Vagina (tissue), 2 donors: ENCODE data around the gene UBE2E2. TPM values are rescaled to one million over a fixed set of nuclear protein-coding genes. Genes with fewer than 3 reads are reported as not detected.

Experiments used
- DNase-seq, 2 donors: peaks; one replicate each; pipeline ENCODE4 v3.0.0-alpha.2; 2017; ENCODE audit errors: extremely low spot score in 2 of 2
- H3K27ac ChIP-seq: fragments of 200-600 bp; sonication (generic); one replicate; pipeline ENCODE4 v1.5.1; 2019
- H3K27me3 ChIP-seq: fragments of 200-600 bp; sonication (generic); one replicate; pipeline ENCODE4 v1.5.1; 2019
- H3K36me3 ChIP-seq, 2 donors: fragments of 200-600 bp; sonication (generic); one replicate each; pipeline ENCODE4 v1.5.1; 2017 to 2019
- H3K4me1 ChIP-seq: fragments of 200-600 bp; sonication (generic); one replicate; pipeline ENCODE4 v1.5.1; 2019
- H3K4me3 ChIP-seq, 2 donors: fragments of 200-600 bp; sonication (generic); 1 replicate in 1 of 2; 2 replicates in 1 of 2; pipeline ENCODE4 v1.5.1; 2016 to 2019
- H3K9me3 ChIP-seq: fragments of 200-600 bp; sonication (generic); one replicate; pipeline ENCODE4 v1.5.1; 2019
- POLR2A ChIP-seq, 2 donors: fragments of 450-650 bp; IDR thresholded peaks; one replicate each; pipeline ENCODE4 v1.6.1; 2017; ENCODE audit warnings: antibody characterized with exemption in 2 of 2, mild to moderate bottlenecking in 2 of 2, moderate library complexity in 2 of 2
- POLR2AphosphoS5 ChIP-seq, 2 donors: sonication (generic); formaldehyde crosslinking; IDR thresholded peaks; one replicate each; pipeline ENCODE4 v1.9.0; 2017; ENCODE audit warnings: antibody characterized with exemption in 2 of 2, mild to moderate bottlenecking in 2 of 2, low read depth in 1 of 2; ENCODE audit not compliant: insufficient read depth in 1 of 2
- intact Hi-C: fragments of 100-400 bp; cut with DNase I; formaldehyde crosslinking; loops from one replicate; pipeline ENCODE4 v1.15.1; 2023
- total RNA-seq: library from RNA; depleted of rRNA; stranded (reverse); fragments of >200 nt; gene quantifications from one replicate; pipeline ENCODE4 v1.2.3, GENCODE V29; 2016
- TF ChIP-seq, protein P1 (sequence below), 3 experiments: fragments of 450-650 bp in 2 of 3; fragments of 200-600 bp in 1 of 3; sonication (generic) in 1 of 3; IDR thresholded peaks; one replicate each; pipeline ENCODE4 v1.5.1; 2017 to 2019; ENCODE audit warnings: antibody characterized with exemption in 3 of 3, mild to moderate bottlenecking in 2 of 3, moderate library complexity in 2 of 3

The UBE2E2 gene
- total RNA-seq, 1 donor from 2014 or later = 31.2 TPM

DNA sequence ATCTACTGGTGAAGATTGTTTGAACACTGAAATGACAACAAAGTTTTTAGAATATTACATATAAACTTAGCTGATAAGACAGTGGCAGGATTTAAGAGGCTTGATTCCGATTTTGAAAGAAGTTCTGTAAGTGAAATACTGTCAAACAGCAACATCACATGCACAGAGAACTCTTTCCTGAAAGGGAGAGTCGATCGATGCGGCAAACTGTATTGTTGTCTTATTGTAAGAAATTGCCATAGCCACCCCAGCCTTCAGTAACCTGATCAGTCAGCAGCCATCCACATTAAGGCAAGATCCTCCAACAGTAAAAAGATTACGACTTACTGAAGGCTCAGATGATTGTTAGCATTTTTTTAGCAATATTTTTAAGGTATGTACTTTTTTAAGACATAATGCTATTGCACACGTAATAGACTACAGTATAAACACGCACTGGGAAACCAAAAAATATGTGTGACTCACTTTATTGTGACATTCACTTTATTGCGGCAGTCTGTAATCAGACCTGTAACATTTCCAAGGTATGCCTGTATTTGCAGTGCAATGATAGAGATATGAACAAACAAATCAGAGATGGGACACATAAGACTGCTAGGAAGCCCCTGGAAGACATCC, 377.1 kb downstream of the UBE2E2 start:
- H3K27ac ChIP-seq = no peak overlapping the region
- no peaks in the 10 kb centered on the region for H3K36me3 ChIP-seq
- no peaks in the 10 kb centered on the region for H3K9me3 ChIP-seq
- no peak for DNase-seq
- H3K4me3 ChIP-seq = no peak overlapping the region
- intact Hi-C loops = no loop called here
- TF ChIP-seq, protein P1, sequence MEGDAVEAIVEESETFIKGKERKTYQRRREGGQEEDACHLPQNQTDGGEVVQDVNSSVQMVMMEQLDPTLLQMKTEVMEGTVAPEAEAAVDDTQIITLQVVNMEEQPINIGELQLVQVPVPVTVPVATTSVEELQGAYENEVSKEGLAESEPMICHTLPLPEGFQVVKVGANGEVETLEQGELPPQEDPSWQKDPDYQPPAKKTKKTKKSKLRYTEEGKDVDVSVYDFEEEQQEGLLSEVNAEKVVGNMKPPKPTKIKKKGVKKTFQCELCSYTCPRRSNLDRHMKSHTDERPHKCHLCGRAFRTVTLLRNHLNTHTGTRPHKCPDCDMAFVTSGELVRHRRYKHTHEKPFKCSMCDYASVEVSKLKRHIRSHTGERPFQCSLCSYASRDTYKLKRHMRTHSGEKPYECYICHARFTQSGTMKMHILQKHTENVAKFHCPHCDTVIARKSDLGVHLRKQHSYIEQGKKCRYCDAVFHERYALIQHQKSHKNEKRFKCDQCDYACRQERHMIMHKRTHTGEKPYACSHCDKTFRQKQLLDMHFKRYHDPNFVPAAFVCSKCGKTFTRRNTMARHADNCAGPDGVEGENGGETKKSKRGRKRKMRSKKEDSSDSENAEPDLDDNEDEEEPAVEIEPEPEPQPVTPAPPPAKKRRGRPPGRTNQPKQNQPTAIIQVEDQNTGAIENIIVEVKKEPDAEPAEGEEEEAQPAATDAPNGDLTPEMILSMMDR (IDR thresholded peaks at IDR 0.05) = no peak
- TF ChIP-seq POLR2AphosphoS5 (IDR thresholded peaks at IDR 0.05; ENCODE audit: insufficient read depth in 1 of 2, low read depth in 1 of 2) (no peak), POLR2A (IDR thresholded peaks at IDR 0.05) (no peak)
- H3K27me3 ChIP-seq = no peaks in the 10 kb centered on the region
- no peaks in the 10 kb centered on the region for H3K4me1 ChIP-seq

DNA sequence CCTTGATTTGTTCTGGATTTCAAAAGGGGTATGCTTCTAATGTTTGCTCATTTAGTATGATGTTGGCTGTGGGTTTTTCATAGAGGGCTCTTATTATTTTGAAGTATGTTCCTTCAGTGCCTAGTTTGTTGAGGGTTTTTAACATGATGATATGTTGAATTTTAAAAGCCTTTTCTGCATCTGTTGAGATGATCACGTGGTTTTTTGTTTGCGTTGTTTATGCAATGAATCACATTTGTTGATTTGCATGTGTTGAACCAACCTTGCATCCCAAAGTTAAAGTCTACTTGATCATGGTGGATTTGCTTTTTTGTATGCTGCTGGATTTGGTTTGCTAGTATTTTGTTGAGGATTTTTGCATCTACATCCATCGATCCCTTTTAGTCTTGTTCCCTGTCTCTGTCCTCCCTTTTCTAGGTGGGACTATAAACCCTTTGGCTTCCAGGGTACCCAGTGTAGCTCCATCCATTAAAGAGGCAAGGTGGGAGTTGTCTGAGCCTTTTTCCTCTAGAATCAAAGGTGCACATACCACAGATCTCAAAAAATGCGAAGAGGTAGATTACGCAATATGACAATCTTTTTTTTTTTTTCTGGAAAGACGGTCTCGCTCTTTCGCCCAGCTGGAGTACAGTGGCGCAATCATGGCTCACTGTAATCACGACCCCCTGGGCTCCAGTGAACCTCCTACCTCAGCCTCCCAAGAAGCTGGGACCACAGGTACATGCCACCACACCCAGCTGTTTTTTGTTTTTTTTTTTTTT, 381.0 kb downstream of the UBE2E2 start:
- Histone ChIP-seq H3K27me3 (no peaks in the 10 kb centered on the region), H3K4me3 (no peak overlapping the region), H3K9me3 (no peaks in the 10 kb centered on the region), H3K27ac (no peak overlapping the region), H3K4me1 (no peaks in the 10 kb centered on the region), H3K36me3 (no peaks in the 10 kb centered on the region)
- intact Hi-C loops = no loop called here
- TF ChIP-seq, protein P1 (IDR thresholded peaks at IDR 0.05) = no peak
- TF ChIP-seq POLR2AphosphoS5 (IDR thresholded peaks at IDR 0.05; ENCODE audit: insufficient read depth in 1 of 2, low read depth in 1 of 2) (no peak), POLR2A (IDR thresholded peaks at IDR 0.05) (no peak)
- DNase-seq = no peak

DNA sequence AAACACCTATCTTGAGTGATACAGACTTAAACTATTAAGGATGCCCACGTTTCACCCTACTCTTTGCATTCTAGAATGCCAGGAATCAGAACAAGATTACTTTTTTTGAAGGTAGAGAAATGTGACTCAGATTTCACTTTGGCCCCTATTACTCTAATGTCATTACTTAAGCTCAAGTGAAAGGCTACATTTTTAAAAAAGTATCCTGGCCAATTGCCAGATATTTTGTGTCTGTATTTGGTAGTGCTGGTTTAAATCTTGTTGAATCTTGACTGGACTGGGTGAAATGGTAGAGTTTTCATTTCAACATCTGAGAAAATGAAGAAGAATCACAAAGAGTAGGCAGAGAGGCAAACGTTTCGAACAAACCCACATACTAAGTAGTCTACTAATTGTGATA, 384.4 kb downstream of the UBE2E2 start:
- no peaks in the 10 kb centered on the region for H3K27me3 ChIP-seq
- intact Hi-C loops = no loop called here
- H3K4me3 ChIP-seq = no peak overlapping the region
- no peak for DNase-seq
- TF ChIP-seq, protein P1 (IDR thresholded peaks at IDR 0.05) = no peak
- TF ChIP-seq POLR2A (IDR thresholded peaks at IDR 0.05) (no peak), POLR2AphosphoS5 (IDR thresholded peaks at IDR 0.05; ENCODE audit: insufficient read depth in 1 of 2, low read depth in 1 of 2) (no peak)
- no peaks in the 10 kb centered on the region for H3K36me3 ChIP-seq
- H3K27ac ChIP-seq = no peak overlapping the region
- H3K4me1 ChIP-seq = no peaks in the 10 kb centered on the region
- H3K9me3 ChIP-seq = no peaks in the 10 kb centered on the region

DNA sequence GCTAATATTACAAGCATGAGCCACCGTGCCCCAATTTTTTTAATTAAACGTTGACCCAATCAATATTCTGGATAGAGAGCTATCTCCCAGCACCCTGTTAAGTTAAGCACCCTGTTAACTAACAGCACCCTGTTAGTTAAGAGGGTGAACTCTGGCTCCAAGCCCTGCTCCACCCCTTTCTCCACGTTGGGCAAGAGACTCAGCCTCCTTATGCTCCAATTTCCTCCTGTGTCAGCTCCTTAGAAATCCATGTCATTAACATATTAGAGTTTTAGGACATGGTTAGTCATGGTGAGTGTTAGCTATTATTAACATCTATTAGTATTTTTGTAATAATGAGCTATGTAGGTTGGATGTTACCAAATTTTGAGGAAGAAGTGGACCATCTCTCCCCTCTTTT, 385.4 kb downstream of the UBE2E2 start:
- no peak for DNase-seq
- H3K27me3 ChIP-seq = no peaks in the 10 kb centered on the region
- H3K9me3 ChIP-seq = no peaks in the 10 kb centered on the region
- no peak for TF ChIP-seq POLR2A (IDR thresholded peaks at IDR 0.05)
- TF ChIP-seq, protein P1 (IDR thresholded peaks at IDR 0.05) = no peak
- TF ChIP-seq POLR2AphosphoS5 (IDR thresholded peaks at IDR 0.05; ENCODE audit: insufficient read depth in 1 of 2, low read depth in 1 of 2) = no peak
- no peaks in the 10 kb centered on the region for H3K4me1 ChIP-seq
- H3K27ac ChIP-seq = no peak overlapping the region
- no peak overlapping the region for H3K4me3 ChIP-seq
- intact Hi-C loops = no loop called here
- H3K36me3 ChIP-seq = no peaks in the 10 kb centered on the region

DNA sequence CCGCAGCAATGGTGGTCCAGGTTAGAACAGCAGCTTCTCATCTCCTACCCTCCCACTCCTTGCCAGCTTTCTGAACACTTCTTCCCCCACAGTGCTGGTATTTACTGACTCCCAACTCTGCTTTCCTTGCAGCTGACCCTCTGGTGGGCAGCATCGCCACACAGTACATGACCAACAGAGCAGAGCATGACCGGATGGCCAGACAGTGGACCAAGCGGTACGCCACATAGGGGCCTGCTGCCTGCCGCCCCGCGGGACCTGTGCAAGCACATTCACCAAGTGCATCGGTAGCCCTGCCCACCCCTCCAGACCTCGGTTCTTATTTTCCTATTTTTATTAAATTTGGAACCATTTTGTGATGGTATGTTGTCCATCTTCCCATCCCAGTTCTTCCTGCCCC, 386.5 kb downstream of the UBE2E2 start:
- Histone ChIP-seq H3K9me3 (no peaks in the 10 kb centered on the region), H3K27me3 (no peaks in the 10 kb centered on the region), H3K36me3 (no peaks in the 10 kb centered on the region), H3K27ac (no peak overlapping the region), H3K4me3 (no peak overlapping the region), H3K4me1 (no peaks in the 10 kb centered on the region)
- no peak for TF ChIP-seq POLR2A (IDR thresholded peaks at IDR 0.05)
- TF ChIP-seq POLR2AphosphoS5 (IDR thresholded peaks at IDR 0.05; ENCODE audit: insufficient read depth in 1 of 2, low read depth in 1 of 2) = no peak
- TF ChIP-seq, protein P1 (IDR thresholded peaks at IDR 0.05) = no peak
- intact Hi-C loops = no loop called here
- no peak for DNase-seq
